ENCODE measurements around the gene EXOC2.

EXOC2 gene

DNA sequence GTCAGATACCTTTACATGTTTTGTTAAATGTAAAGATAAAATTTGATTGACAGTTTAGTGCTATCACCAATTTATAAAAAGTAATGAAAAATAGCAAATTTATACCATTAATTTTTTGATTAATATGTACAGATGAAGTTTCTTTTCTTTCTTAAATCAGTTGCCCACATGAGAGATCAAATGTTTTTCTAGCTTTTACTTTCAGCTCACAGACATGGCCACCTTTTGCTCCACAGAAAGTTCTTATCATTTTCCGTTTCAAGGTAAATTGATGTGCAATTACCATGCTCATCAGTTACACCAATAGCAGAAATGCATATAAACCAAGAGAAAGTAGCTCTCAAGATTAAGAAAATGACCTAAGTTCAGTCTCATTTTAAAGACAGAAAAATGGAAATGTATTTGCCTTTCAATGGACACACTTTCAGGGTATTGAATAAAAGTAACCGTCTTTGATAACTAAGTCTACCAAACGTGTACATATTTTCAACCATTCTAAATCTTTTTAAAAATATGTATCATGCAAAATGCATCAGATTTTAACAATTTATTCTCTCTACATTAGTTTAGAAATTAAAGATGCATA is 16.6 kb upstream of the EXOC2 start:
- H3K79me2 ChIP-seq (ENCODE audit: control insufficient read depth, low read length) = no peaks in the 10 kb centered on the region
- no peaks in the 10 kb centered on the region for H3K9me3 ChIP-seq (ENCODE audit: control insufficient read depth, insufficient read depth, low read length)
- no peaks in the 10 kb centered on the region for H3K9me2 ChIP-seq (replicated peaks; ENCODE audit: control insufficient read depth, low read length)
- peaks cover 13% of the 10 kb centered on the region for H3K27me3 ChIP-seq (ENCODE audit: control insufficient read depth, low read length)
- H3K4me3 ChIP-seq (ENCODE audit: low read length) = no peak overlapping the region
- no peaks in the 10 kb centered on the region for H3F3A ChIP-seq (ENCODE audit: control insufficient read depth, insufficient read depth)
- TF ChIP-seq CTCF (IDR thresholded peaks at IDR 0.05; ENCODE audit: low read depth, low read length, poor library complexity, severe bottlenecking) = no peak
- no peak for TF ChIP-seq EZH2phosphoT487 (IDR thresholded peaks at IDR 0.05; ENCODE audit: borderline replicate concordance, low read length)
- H3K4me1 ChIP-seq (ENCODE audit: control insufficient read depth, low read length) = peaks cover 27% of the 10 kb centered on the region
- H3K4me2 ChIP-seq (ENCODE audit: low read length) = no peak overlapping the region
- no peak overlapping the region for H3K27ac ChIP-seq (ENCODE audit: low read depth, low read length)
- H3K36me3 ChIP-seq (ENCODE audit: control insufficient read depth, low read length) = no peaks in the 10 kb centered on the region
- no peaks in the 10 kb centered on the region for H4K20me1 ChIP-seq (ENCODE audit: control insufficient read depth, insufficient read depth, low read depth, low read length)

- Histone ChIP-seq H3K27me3 (ENCODE audit: control insufficient read depth, low read length) (peaks cover 16% of the 10 kb centered on the region), H3K4me2 (ENCODE audit: low read length) (no peak overlapping the region), H3K4me3 (ENCODE audit: low read length) (no peak overlapping the region), H3K79me2 (ENCODE audit: control insufficient read depth, low read length) (no peaks in the 10 kb centered on the region), H3K27ac (ENCODE audit: low read depth, low read length) (no peak overlapping the region), H3F3A (ENCODE audit: control insufficient read depth, insufficient read depth) (no peaks in the 10 kb centered on the region), H3K9me2 (replicated peaks; ENCODE audit: control insufficient read depth, low read length) (no peaks in the 10 kb centered on the region), H3K9me3 (ENCODE audit: control insufficient read depth, insufficient read depth, low read length) (no peaks in the 10 kb centered on the region), H3K4me1 (ENCODE audit: control insufficient read depth, low read length) (peaks cover 27% of the 10 kb centered on the region), H4K20me1 (ENCODE audit: control insufficient read depth, insufficient read depth, low read depth, low read length) (no peaks in the 10 kb centered on the region), H3K36me3 (ENCODE audit: control insufficient read depth, low read length) (no peaks in the 10 kb centered on the region)
- TF ChIP-seq CTCF (IDR thresholded peaks at IDR 0.05; ENCODE audit: low read depth, low read length, poor library complexity, severe bottlenecking) (no peak), EZH2phosphoT487 (IDR thresholded peaks at IDR 0.05; ENCODE audit: borderline replicate concordance, low read length) (no peak)
Observed at GRCh38 chr6:708237-708598, 15.3 kb upstream of the EXOC2 start.

GRCh38 chr6:707576-708236 is 14.8 kb upstream of the EXOC2 start:
- H3K4me3 ChIP-seq (ENCODE audit: low read length) = no peak overlapping the region
- no peaks in the 10 kb centered on the region for H3K9me2 ChIP-seq (replicated peaks; ENCODE audit: control insufficient read depth, low read length)
- H3K27ac ChIP-seq (ENCODE audit: low read depth, low read length) = no peak overlapping the region
- peaks cover 27% of the 10 kb centered on the region for H3K4me1 ChIP-seq (ENCODE audit: control insufficient read depth, low read length)
- H3K9me3 ChIP-seq (ENCODE audit: control insufficient read depth, insufficient read depth, low read length) = no peaks in the 10 kb centered on the region
- no peaks in the 10 kb centered on the region for H3K36me3 ChIP-seq (ENCODE audit: control insufficient read depth, low read length)
- TF ChIP-seq EZH2phosphoT487 (IDR thresholded peaks at IDR 0.05; ENCODE audit: borderline replicate concordance, low read length) (no peak), CTCF (IDR thresholded peaks at IDR 0.05; ENCODE audit: low read depth, low read length, poor library complexity, severe bottlenecking) (no peak)
- H3K4me2 ChIP-seq (ENCODE audit: low read length) = no peak overlapping the region
- H4K20me1 ChIP-seq (ENCODE audit: control insufficient read depth, insufficient read depth, low read depth, low read length) = no peaks in the 10 kb centered on the region
- H3K79me2 ChIP-seq (ENCODE audit: control insufficient read depth, low read length) = no peaks in the 10 kb centered on the region
- no peaks in the 10 kb centered on the region for H3F3A ChIP-seq (ENCODE audit: control insufficient read depth, insufficient read depth)
- peaks cover 16% of the 10 kb centered on the region for H3K27me3 ChIP-seq (ENCODE audit: control insufficient read depth, low read length)

All from DOHH2 (cell line).